ACC112 (cell line): ENCODE measurements around the gene MTA3.
"Not testable (repeated sequence)": the region's sequence is repeated elsewhere in the genome, so short reads cannot be mapped to it uniquely, and the experiment has no call there.

Experiments
- H2AFZ ChIP-seq: fragments of 200-600 bp; sonication (generic); one replicate; pipeline ENCODE4 v1.6.0; 2017; ENCODE audit warnings: antibody characterized with exemption, low read length; ENCODE audit not compliant: unreplicated experiment
- H3K27ac ChIP-seq: fragments of 200-600 bp; sonication (generic); 2 replicates; pipeline ENCODE4 v1.5.1; 2014; ENCODE audit warnings: low read depth, mild to moderate bottlenecking, antibody characterized with exemption, low read length, moderate library complexity
- H3K27me3 ChIP-seq: fragments of 200-600 bp; sonication (generic); 2 replicates; pipeline ENCODE4 v1.6.1; 2014; ENCODE audit warnings: mild to moderate bottlenecking, antibody characterized with exemption, low read length, moderate library complexity, mixed read lengths; ENCODE audit not compliant: insufficient read depth
- H3K36me3 ChIP-seq: fragments of 200-600 bp; sonication (generic); 2 replicates; pipeline ENCODE4 v1.6.1; 2016; ENCODE audit warnings: mild to moderate bottlenecking, antibody characterized with exemption, low read length, moderate library complexity, mixed read lengths; ENCODE audit not compliant: insufficient read depth
- H3K4me1 ChIP-seq: fragments of 200-600 bp; sonication (generic); one replicate; pipeline ENCODE4 v1.6.1; 2016; ENCODE audit warnings: low read length, mixed read lengths; ENCODE audit not compliant: insufficient read depth, unreplicated experiment, control insufficient read depth
- H3K4me3 ChIP-seq: fragments of 200-600 bp; sonication (generic); 2 replicates; pipeline ENCODE4 v1.5.1; 2014; ENCODE audit warnings: mild to moderate bottlenecking, low read depth, low read length
- H3K79me2 ChIP-seq: fragments of 200-600 bp; sonication (generic); one replicate; pipeline ENCODE4 v1.6.0; 2016; ENCODE audit warnings: low read length; ENCODE audit not compliant: control insufficient read depth, unreplicated experiment, insufficient read depth

Gene MTA3

GRCh38 chr2:42584628-42585027 is 16.2 kb downstream of the MTA3 start:
- not testable (repeated sequence) for H3K4me3 ChIP-seq, H3K4me1 ChIP-seq, H3K27me3 ChIP-seq, H2AFZ ChIP-seq, H3K36me3 ChIP-seq, H3K79me2 ChIP-seq, H3K27ac ChIP-seq

- Histone ChIP-seq H3K36me3 (peaks cover 5% of the 10 kb centered on the region; the same call in 1 of the 2 replicates), H3K4me1 (no peaks in the 10 kb centered on the region), H2AFZ (no peak overlapping the region), H3K27ac (no peak overlapping the region), H3K4me3 (no peak overlapping the region), H3K79me2 (peaks cover under 1% of the 10 kb centered on the region), H3K27me3 (no peaks in the 10 kb centered on the region)
Observed at GRCh38 chr2:42585779-42586178, 17.3 kb downstream of the MTA3 start.

DNA sequence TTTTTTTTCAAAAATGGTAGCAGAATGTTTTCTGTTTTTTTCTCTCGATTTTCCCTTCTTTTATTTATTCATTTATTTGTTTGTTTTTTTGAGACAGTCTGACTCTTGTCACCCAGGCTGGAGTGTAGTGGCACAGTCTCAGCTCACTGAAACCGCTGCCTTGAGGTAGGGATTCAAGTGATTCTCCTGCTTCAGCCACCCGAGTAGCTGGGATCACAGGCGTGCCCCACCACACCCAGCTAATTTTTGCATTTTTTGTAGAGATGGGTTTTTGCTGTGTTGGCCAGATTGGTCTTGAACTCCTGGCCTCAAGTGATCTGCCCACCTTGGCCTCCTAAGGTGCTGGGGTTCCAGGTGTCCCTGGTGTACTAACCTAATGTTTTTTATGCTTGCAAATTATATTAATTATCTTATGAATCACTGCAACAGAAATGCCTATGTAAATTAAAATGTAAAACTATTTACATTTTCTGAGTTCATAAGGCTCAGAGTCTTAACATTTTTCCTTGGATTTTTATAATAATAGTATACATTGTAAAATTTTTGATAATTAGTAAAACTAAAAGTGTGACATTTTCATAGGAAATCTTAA is 19.2 kb downstream of the MTA3 start:
- Histone ChIP-seq H3K4me1 (no peaks in the 10 kb centered on the region), H2AFZ (no peak overlapping the region), H3K4me3 (no peak overlapping the region), H3K27ac (no peak overlapping the region), H3K27me3 (no peaks in the 10 kb centered on the region), H3K36me3 (0 out of 2 replicates have a peak, but pooled peaks cover 3% of the 10 kb centered on the region), H3K79me2 (peaks cover 5% of the 10 kb centered on the region)

GRCh38 chr2:42588121-42588520 is 19.7 kb downstream of the MTA3 start:
- H2AFZ ChIP-seq: no peak overlapping the region
- H3K4me3 ChIP-seq: no peak overlapping the region
- no peak overlapping the region for H3K27ac ChIP-seq
- H3K36me3 ChIP-seq: 0 out of 2 replicates have a peak, but pooled peaks cover 3% of the 10 kb centered on the region
- H3K79me2 ChIP-seq: peaks cover 5% of the 10 kb centered on the region
- no peaks in the 10 kb centered on the region for H3K27me3 ChIP-seq
- H3K4me1 ChIP-seq: no peaks in the 10 kb centered on the region

GRCh38 chr2:42590176-42590575 is 21.7 kb downstream of the MTA3 start:
- Histone ChIP-seq H3K27me3 (no peaks in the 10 kb centered on the region), H3K4me1 (no peaks in the 10 kb centered on the region), H3K4me3 (no peak overlapping the region), H3K36me3 (0 out of 2 replicates have a peak, but pooled peaks cover 3% of the 10 kb centered on the region), H3K79me2 (peaks cover 5% of the 10 kb centered on the region), H2AFZ (no peak overlapping the region), H3K27ac (no peak overlapping the region)

DNA sequence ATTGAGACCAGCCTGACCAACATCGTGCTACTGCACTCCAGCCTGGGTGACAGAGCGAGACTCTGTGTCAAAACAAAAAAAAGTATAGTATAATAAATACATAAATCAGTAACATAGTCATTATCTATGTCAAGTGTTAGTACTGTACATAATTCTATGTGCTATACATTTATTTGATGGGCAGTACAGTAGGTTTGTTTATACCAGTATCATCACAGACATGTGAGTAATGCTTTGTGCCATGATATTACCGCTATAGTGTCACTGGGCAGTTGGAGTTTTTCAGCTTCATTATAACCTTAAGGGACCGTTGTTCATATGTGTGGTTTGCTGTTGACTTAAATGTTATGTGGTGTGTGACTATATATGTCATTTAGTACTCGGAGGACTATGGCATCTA is 24.9 kb downstream of the MTA3 start:
- H2AFZ ChIP-seq: no peak overlapping the region
- H3K27me3 ChIP-seq: no peaks in the 10 kb centered on the region
- peaks cover 11% of the 10 kb centered on the region for H3K79me2 ChIP-seq
- no peak overlapping the region for H3K4me3 ChIP-seq
- no peak overlapping the region for H3K27ac ChIP-seq
- H3K4me1 ChIP-seq: no peaks in the 10 kb centered on the region
- 0 out of 2 replicates have a peak, but pooled peaks cover 1% of the 10 kb centered on the region for H3K36me3 ChIP-seq

- Histone ChIP-seq H2AFZ (no peak overlapping the region), H3K4me1 (no peaks in the 10 kb centered on the region), H3K79me2 (peaks cover 23% of the 10 kb centered on the region), H3K27me3 (no peaks in the 10 kb centered on the region), H3K36me3 (no peaks in the 10 kb centered on the region; the same call in 1 of the 2 replicates), H3K27ac (no peak overlapping the region), H3K4me3 (no peak overlapping the region)
Observed at GRCh38 chr2:42598656-42599055, 30.2 kb downstream of the MTA3 start.

DNA sequence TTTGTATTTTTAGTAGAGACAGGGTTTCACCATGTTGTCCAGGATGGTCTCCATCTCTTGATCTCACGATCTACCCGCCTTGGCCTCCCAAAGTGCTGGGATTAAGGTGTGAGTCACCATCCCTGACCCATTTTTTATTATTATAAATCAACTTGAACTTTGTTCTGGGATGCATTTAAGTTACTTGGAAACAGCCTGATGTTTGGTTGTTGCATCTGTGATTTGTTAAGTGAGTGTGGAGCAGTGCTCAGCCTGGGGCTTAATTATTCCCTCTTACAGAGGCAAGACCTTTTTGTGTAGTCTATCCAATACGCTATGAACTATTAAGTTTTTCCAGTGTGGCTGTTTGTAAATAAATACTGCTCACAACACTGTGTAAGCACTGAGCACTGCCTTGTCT is 32.6 kb downstream of the MTA3 start:
- Histone ChIP-seq H3K36me3 (no peaks in the 10 kb centered on the region; the same call in 1 of the 2 replicates), H3K79me2 (peaks cover 23% of the 10 kb centered on the region), H3K27ac (no peak overlapping the region), H3K27me3 (no peaks in the 10 kb centered on the region), H2AFZ (no peak overlapping the region), H3K4me3 (no peak overlapping the region), H3K4me1 (no peaks in the 10 kb centered on the region)

DNA sequence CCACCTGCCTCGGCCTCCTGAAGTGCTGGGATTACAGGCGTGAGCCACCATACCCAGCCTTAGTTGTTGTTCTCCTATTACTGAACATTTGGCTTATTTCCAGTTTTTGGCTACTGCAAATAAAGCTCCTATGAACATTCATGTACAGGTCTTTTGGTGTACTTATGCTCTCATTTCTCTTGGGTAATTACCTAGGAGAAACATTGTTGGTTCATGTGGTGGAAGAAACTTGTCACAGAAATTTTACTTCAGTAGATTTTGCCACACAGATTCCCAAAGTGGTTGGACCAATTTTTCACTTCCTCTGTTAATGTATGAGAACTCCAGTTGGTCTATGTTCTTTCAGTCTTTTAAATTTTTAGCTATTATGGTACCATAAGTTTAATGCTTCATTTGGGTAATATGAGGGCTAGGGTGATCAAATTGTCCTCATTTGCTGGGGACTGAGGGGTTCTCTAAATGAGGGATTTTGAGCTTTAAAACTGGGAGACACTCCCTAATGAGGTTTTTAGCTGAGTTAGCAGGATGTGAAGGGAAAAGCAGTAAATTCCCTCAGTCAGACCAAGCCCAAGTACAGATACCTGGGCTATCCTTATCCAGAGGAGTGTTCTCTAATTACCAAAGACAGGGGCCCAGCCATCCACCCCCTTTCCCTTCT is 33.9 kb downstream of the MTA3 start:
- Histone ChIP-seq H3K27ac (no peak overlapping the region), H3K36me3 (no peaks in the 10 kb centered on the region; the same call in 1 of the 2 replicates), H3K79me2 (peaks cover 20% of the 10 kb centered on the region)

GRCh38 chr2:42602876-42603219 is 34.4 kb downstream of the MTA3 start:
- no peaks in the 10 kb centered on the region for H3K4me1 ChIP-seq
- no peaks in the 10 kb centered on the region; the same call in 1 of the 2 replicates for H3K36me3 ChIP-seq
- H2AFZ ChIP-seq: no peak overlapping the region
- no peak overlapping the region for H3K4me3 ChIP-seq
- H3K27me3 ChIP-seq: no peaks in the 10 kb centered on the region
- H3K79me2 ChIP-seq: peaks cover 20% of the 10 kb centered on the region
- no peak overlapping the region for H3K27ac ChIP-seq

More for the DNA sequence above, 33.9 kb downstream of the MTA3 start:
- Histone ChIP-seq H3K4me3 (no peak overlapping the region), H2AFZ (no peak overlapping the region), H3K4me1 (no peaks in the 10 kb centered on the region), H3K27me3 (no peaks in the 10 kb centered on the region)

GRCh38 chr2:42604341-42604867 is 36.0 kb downstream of the MTA3 start:
- H3K27ac ChIP-seq: not testable (repeated sequence)

More at GRCh38 chr2:42604341-42604867, 36.0 kb downstream of the MTA3 start:
- H2AFZ ChIP-seq, H3K4me1 ChIP-seq, H3K4me3 ChIP-seq, H3K27me3 ChIP-seq, H3K36me3 ChIP-seq: not testable (repeated sequence)
- H3K79me2 ChIP-seq: peaks cover 14% of the 10 kb centered on the region
